GM19328 (cell line): Measurements from ENCODE around the gene PCSK7.

Source experiments
- ATAC-seq: cut with Tn5 transposase; IDR thresholded peaks from one replicate; pipeline ENCODE4 v1.9.1; 2021; ENCODE audit warnings: mild to moderate bottlenecking, moderate library complexity; ENCODE audit not compliant: unreplicated experiment

PCSK7 gene

DNA sequence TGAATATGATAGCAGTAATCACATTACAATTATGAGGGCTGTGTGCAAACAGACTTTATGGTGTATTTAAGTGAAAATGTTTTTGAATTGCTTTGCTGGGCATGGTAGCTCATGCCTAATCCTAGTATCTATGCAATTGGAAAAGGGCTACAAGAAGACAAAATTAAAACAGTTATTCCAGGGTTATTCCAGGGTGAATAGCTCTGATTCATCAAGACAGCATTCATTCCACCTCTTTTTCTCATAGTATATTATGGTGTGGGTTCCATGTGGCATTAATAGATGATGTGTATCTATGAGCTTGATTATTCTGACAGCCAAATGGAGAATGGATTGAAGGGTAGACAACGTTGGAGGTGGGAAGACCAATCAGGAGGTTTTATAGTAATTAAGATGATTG is 65.4 kb downstream of the PCSK7 start:
- no peak for ATAC-seq

- ATAC-seq: no peak
These were observed 71.0 kb downstream of the PCSK7 start for GRCh38 chr11:117160826-117161225.

GRCh38 chr11:117159892-117160291 is 72.0 kb downstream of the PCSK7 start:
- ATAC-seq: no peak

DNA sequence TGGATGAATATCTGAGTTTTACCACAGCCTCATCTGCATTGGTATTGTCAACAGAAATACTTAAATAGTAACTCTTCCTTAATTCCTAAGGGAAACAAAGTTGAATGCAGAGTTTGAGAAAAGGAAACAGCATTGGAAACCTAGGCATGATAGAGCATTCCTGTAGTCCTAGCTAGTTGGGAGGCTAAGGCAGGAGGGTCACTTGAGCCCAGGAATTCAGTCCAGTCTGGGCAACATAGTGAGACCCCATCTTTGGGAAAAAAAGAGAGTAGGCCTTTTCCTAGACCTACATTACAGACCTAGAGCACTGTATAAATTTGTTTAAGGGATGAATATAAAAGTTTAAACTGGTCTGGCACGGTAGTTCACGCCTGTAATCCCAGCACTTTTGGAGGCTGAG is 74.4 kb downstream of the PCSK7 start:
- no peak for ATAC-seq

- ATAC-seq: no peak
These were observed 77.4 kb downstream of the PCSK7 start for GRCh38 chr11:117154468-117154867.
